Stimulated activated naive B cell treated with anti-CD40 and anti-IgM and Interleukin-4, amounts not matched to agents 10 μg/mL and 1 μg/mL and 100 μg/mL, for 72 hours (primary cell): ENCODE data around the gene LRRC53.

Experiments
- ATAC-seq, 2 donors: fragments of 150-1000 bp; cut with Tn5 transposase; replicated peaks; 2 replicates each; pipeline ENCODE4 v1.10.0; 2021; ENCODE audit warnings: moderate library complexity in 1 of 2
- DNase-seq: peaks from one replicate; pipeline ENCODE4 v3.0.0; 2021
- H3K27ac Mint-ChIP-seq: one replicate; pipeline ENCODE4 v1.8.0; 2022; ENCODE audit warnings: mild to moderate bottlenecking, mixed read lengths
- H3K27me3 Mint-ChIP-seq, 2 donors: one replicate each; pipeline ENCODE4 v1.8.0; 2022; ENCODE audit warnings: mixed read lengths in 2 of 2
- H3K36me3 Mint-ChIP-seq, 2 donors: one replicate each; pipeline ENCODE4 v1.8.0; 2022; ENCODE audit warnings: mixed read lengths in 2 of 2, mild to moderate bottlenecking in 1 of 2
- H3K4me1 Mint-ChIP-seq, 2 donors: one replicate each; pipeline ENCODE4 v1.8.0; 2022; ENCODE audit warnings: mixed read lengths in 2 of 2, mild to moderate bottlenecking in 1 of 2
- H3K4me3 Mint-ChIP-seq, 2 donors: one replicate each; pipeline ENCODE4 v1.8.0; 2022; ENCODE audit warnings: mild to moderate bottlenecking in 2 of 2, mixed read lengths in 2 of 2, moderate library complexity in 1 of 2
- H3K9me3 Mint-ChIP-seq, 2 donors: one replicate each; pipeline ENCODE4 v1.8.0; 2022; ENCODE audit warnings: mixed read lengths in 2 of 2, mild to moderate bottlenecking in 1 of 2

LRRC53 gene

DNA sequence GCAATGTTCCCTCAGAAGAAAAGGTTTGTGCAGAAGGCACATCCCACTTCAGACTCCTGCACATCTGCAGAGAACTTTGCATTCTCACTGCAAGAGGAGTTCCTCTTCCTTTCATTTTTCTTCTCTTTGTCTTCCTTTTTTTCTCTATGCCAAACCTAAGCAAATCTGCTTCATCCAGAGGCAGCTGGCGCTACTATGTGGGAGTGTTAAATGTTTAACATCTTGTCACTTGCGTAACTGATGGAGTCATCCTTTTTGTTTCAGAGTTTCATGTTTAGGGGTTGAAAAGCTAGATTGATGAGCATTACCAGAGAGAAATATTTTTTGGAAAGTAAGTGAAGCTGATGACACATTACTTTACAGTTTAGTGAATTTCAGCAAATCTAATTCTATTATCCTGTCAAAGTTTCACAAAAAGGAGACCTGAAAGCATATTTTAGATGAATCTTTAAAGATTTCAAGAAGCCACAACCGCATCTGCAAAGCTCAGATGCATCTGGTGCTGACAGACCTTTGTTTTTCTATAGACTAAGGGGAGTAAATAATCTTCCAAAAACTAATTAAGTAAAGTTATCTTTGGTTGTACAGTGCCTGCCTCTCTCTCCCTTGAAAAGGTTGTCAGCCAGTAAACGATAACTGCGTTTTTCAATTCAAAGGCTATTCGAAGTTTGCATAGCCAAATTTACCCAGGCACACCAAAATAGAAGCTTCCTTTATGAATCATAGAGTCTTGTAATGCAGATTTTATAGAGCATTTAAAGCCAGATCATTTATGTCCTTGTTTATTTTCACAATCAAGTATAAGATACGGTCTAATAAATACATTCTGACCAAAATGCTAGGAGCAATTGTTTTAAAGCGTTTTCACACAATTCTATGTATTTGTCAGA lies 1.2 kb upstream of the LRRC53 start:
- H3K4me1 Mint-ChIP-seq = no peaks in the 10 kb centered on the region
- no peaks in the 10 kb centered on the region for H3K27me3 Mint-ChIP-seq
- no peak overlapping the region for H3K27ac Mint-ChIP-seq
- no peak for DNase-seq
- no peak overlapping the region for H3K4me3 Mint-ChIP-seq
- ATAC-seq = no peak
- H3K9me3 Mint-ChIP-seq = no peaks in the 10 kb centered on the region
- no peaks in the 10 kb centered on the region for H3K36me3 Mint-ChIP-seq

- H3K27ac Mint-ChIP-seq = no peak overlapping the region
- H3K4me3 Mint-ChIP-seq = no peak overlapping the region
- DNase-seq = no peak
- no peaks in the 10 kb centered on the region for H3K4me1 Mint-ChIP-seq
- no peak for ATAC-seq
- no peaks in the 10 kb centered on the region for H3K27me3 Mint-ChIP-seq
- no peaks in the 10 kb centered on the region for H3K9me3 Mint-ChIP-seq
- H3K36me3 Mint-ChIP-seq = no peaks in the 10 kb centered on the region
These were observed 4.0 kb downstream of the LRRC53 start for GRCh38 chr1:74508449-74508848.

DNA sequence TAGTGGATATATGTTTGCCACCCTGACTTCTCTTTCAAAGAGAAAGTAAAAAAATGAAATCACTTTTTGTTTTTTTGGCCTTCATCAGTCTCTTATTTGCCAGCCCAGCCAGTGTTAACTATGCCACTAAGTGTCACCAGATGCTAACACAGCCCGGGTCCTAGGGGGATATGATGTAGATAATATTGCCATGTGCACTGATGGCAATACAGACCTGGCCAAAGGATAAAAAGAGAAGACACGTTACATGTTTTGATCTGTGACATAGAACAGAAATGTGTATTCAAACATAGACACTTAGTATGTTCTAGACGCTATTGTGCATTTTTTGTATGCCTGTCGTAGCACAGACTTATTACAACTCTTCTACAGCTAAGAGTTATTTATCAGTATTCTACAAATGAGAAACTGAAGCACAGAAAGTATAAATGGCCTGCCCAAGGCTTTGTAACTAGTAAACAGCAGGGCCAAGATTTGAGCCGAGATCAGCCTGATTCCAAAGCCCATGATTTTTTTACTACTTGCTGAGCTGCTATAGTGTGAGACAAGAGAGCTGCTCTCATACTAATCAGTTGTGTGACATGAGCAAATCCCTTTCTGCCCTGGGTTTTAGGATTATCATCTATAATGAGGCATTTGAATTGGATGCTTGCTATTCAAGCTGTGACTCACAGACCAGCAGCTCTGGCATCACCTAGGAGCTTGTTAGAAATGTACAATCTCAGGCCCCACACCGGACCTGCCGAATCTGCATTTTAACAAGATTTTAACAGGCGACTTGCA lies 6.3 kb downstream of the LRRC53 start:
- Mint-ChIP-seq H3K36me3 (no peaks in the 10 kb centered on the region), H3K9me3 (no peaks in the 10 kb centered on the region), H3K4me1 (peaks cover 5 to 6% of the 10 kb centered on the region in 2 donors), H3K27ac (no peak overlapping the region), H3K27me3 (peaks cover 4 to 5% of the 10 kb centered on the region in 2 donors), H3K4me3 (no peak overlapping the region)
- DNase-seq (no peak), ATAC-seq (no peak)

DNA sequence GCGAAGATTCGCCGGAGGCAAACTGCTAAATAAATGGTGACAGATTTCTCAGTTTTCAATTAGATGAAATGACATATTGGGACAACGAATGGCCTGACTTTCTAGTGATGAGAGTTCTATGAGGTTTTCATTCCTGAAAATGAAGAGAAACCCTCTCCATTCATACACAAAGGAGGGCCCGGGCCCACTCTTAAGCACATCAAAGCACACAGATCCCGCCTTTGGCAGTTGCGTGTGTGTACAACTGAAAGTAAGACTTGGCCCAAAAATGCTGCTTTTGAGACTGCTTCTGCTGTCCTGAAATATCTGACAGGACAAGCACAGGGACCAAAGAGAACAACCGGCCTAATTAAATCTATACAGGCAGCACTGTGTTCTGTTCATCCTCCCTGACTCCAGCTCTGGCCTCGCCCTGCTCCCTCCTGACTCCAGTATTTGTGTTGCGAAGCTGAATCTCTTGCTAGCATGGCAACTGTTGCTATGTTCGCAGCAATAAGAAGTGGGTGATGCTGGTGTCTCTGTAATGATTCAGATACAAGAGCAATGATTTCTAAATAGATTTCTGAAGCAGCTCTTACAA lies 7.4 kb downstream of the LRRC53 start:
- no peaks in the 10 kb centered on the region for H3K36me3 Mint-ChIP-seq
- H3K4me3 Mint-ChIP-seq = no peak overlapping the region
- peaks cover 4 to 5% of the 10 kb centered on the region in 2 donors for H3K27me3 Mint-ChIP-seq
- peaks cover 5 to 6% of the 10 kb centered on the region in 2 donors for H3K4me1 Mint-ChIP-seq
- no peak for ATAC-seq
- no peak overlapping the region for H3K27ac Mint-ChIP-seq
- no peak for DNase-seq
- H3K9me3 Mint-ChIP-seq = no peaks in the 10 kb centered on the region

- Mint-ChIP-seq H3K9me3 (no peaks in the 10 kb centered on the region), H3K27ac (no peak overlapping the region), H3K36me3 (no peaks in the 10 kb centered on the region), H3K27me3 (peaks cover 4 to 5% of the 10 kb centered on the region in 2 donors), H3K4me3 (no peak overlapping the region), H3K4me1 (peaks cover 5 to 6% of the 10 kb centered on the region in 2 donors)
- ATAC-seq (peak; percentile 71 to 88), DNase-seq (peak; percentile 9)
These were observed 8.1 kb downstream of the LRRC53 start for GRCh38 chr1:74504125-74504932.

- peak; percentile 38 to 51 for ATAC-seq
- no peaks in the 10 kb centered on the region for H3K9me3 Mint-ChIP-seq
These were observed 9.6 kb downstream of the LRRC53 start for GRCh38 chr1:74502858-74503257.

GRCh38 chr1:74502432-74502831 lies 10.0 kb downstream of the LRRC53 start:
- Mint-ChIP-seq H3K4me3 (no peak overlapping the region), H3K27ac (no peak overlapping the region), H3K36me3 (no peaks in the 10 kb centered on the region), H3K9me3 (no peaks in the 10 kb centered on the region), H3K4me1 (peaks cover 5 to 6% of the 10 kb centered on the region in 2 donors), H3K27me3 (peaks cover 4 to 5% of the 10 kb centered on the region in 2 donors)
- no peak for DNase-seq
- ATAC-seq = no peak

More at GRCh38 chr1:74502858-74503257, 9.6 kb downstream of the LRRC53 start:
- H3K4me3 Mint-ChIP-seq = no peak overlapping the region
- no peaks in the 10 kb centered on the region for H3K36me3 Mint-ChIP-seq
- H3K4me1 Mint-ChIP-seq = peaks cover 5 to 6% of the 10 kb centered on the region in 2 donors
- DNase-seq = no peak
- H3K27me3 Mint-ChIP-seq = peaks cover 4 to 5% of the 10 kb centered on the region in 2 donors
- no peak overlapping the region for H3K27ac Mint-ChIP-seq

DNA sequence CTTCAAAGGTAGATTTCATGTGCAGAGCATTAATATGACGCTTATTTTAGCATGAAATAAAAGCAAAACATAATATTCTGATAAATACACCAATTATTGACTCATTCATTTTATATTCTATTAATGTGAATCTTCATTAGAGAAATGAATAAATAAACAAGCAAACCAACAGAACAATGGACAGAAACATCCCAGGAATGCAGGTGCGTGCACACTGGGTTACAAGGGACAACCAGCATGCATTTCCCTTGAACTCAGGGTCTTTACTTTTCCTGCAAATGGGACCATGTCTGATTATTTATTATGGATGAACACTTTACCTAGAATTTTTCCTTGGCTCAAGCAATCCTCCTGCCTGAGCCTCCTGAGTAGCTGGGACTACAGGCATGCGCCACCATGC lies 13.5 kb downstream of the LRRC53 start:
- ATAC-seq (no peak), DNase-seq (no peak)
- no peak overlapping the region for H3K27ac Mint-ChIP-seq
- no peaks in the 10 kb centered on the region for H3K9me3 Mint-ChIP-seq
- no peak overlapping the region for H3K4me3 Mint-ChIP-seq
- H3K4me1 Mint-ChIP-seq = peaks cover 5 to 6% of the 10 kb centered on the region in 2 donors
- no peaks in the 10 kb centered on the region for H3K36me3 Mint-ChIP-seq
- H3K27me3 Mint-ChIP-seq = peaks cover 4 to 5% of the 10 kb centered on the region in 2 donors

DNA sequence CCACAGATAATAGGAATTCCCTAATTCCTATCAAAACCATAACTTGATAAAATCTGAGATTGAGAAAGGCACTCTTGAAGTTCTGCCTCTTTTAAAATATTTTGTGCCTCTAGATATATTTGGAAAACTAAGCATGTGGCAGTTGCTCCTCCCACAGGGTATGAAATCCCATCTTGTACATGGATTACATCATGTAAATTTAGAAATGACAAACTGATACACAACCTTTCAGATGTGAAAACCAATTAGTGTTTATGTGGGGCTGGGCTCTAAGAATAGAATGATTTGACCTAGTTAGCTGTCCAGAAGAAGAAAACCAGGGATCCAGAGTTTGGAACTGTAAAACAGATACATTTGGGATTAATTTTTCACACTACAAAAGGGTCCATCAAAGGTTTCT lies 15.7 kb downstream of the LRRC53 start:
- Mint-ChIP-seq H3K4me1 (no peaks in the 10 kb centered on the region), H3K27ac (no peak overlapping the region), H3K9me3 (no peaks in the 10 kb centered on the region), H3K36me3 (no peaks in the 10 kb centered on the region), H3K27me3 (no peaks in the 10 kb centered on the region), H3K4me3 (no peak overlapping the region)
- DNase-seq = no peak
- ATAC-seq = no peak

- H3K27ac Mint-ChIP-seq = no peak overlapping the region
- no peak overlapping the region for H3K4me3 Mint-ChIP-seq
- H3K27me3 Mint-ChIP-seq = no peaks in the 10 kb centered on the region
- ATAC-seq = no peak
- DNase-seq = no peak
- H3K4me1 Mint-ChIP-seq = no peaks in the 10 kb centered on the region
- H3K36me3 Mint-ChIP-seq = no peaks in the 10 kb centered on the region
- no peaks in the 10 kb centered on the region for H3K9me3 Mint-ChIP-seq
These were observed 26.4 kb downstream of the LRRC53 start for GRCh38 chr1:74486036-74486435.

- ATAC-seq (no peak), DNase-seq (no peak)
- no peak overlapping the region for H3K27ac Mint-ChIP-seq
- no peaks in the 10 kb centered on the region for H3K4me1 Mint-ChIP-seq
- no peak overlapping the region for H3K4me3 Mint-ChIP-seq
- no peaks in the 10 kb centered on the region for H3K36me3 Mint-ChIP-seq
- H3K9me3 Mint-ChIP-seq = no peaks in the 10 kb centered on the region
- no peaks in the 10 kb centered on the region for H3K27me3 Mint-ChIP-seq
These were observed 26.8 kb downstream of the LRRC53 start for GRCh38 chr1:74485622-74486021.

DNA sequence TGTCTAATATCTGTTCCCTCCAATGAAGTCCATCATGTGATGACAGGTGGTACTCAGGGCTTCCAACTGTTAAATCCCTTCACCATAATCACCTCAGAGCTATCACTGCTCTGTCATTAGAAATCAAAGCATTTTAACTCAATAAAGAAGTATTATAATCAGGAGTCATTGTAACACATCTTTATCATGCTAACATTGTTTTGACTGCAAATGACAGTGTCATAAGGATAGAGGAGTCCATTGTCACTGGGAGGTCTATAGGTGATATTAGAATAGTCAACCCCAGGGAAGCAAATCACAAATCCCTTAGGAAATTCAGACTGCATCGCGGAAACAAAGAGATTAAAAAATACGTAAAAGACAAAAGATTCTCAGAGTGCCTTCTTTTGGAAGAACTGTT lies 30.8 kb downstream of the LRRC53 start:
- DNase-seq (no peak), ATAC-seq (no peak)
- Mint-ChIP-seq H3K36me3 (no peaks in the 10 kb centered on the region), H3K27ac (no peak overlapping the region), H3K4me3 (no peak overlapping the region), H3K4me1 (no peaks in the 10 kb centered on the region), H3K27me3 (peaks cover 0 to 3% of the 10 kb centered on the region in 2 donors), H3K9me3 (no peaks in the 10 kb centered on the region)

GRCh38 chr1:74480068-74480467 lies 32.3 kb downstream of the LRRC53 start:
- Mint-ChIP-seq H3K4me1 (no peaks in the 10 kb centered on the region), H3K9me3 (no peaks in the 10 kb centered on the region), H3K27ac (no peak overlapping the region), H3K4me3 (no peak overlapping the region), H3K36me3 (no peaks in the 10 kb centered on the region), H3K27me3 (peaks cover 0 to 3% of the 10 kb centered on the region in 2 donors)
- DNase-seq (no peak), ATAC-seq (no peak)

- ATAC-seq (no peak), DNase-seq (no peak)
- H3K4me3 Mint-ChIP-seq = no peak overlapping the region
- H3K27me3 Mint-ChIP-seq = peaks cover 0 to 3% of the 10 kb centered on the region in 2 donors
- H3K36me3 Mint-ChIP-seq = no peaks in the 10 kb centered on the region
- no peak overlapping the region for H3K27ac Mint-ChIP-seq
- no peaks in the 10 kb centered on the region for H3K4me1 Mint-ChIP-seq
- H3K9me3 Mint-ChIP-seq = no peaks in the 10 kb centered on the region
These were observed 33.4 kb downstream of the LRRC53 start for GRCh38 chr1:74478979-74479378.
